ENCODE data around the gene ZNF697. TPM values are rescaled to one million over a fixed set of nuclear protein-coding genes. Genes with fewer than 3 reads are reported as not detected.
A peak's percentile ranks its signal among the peaks of the same experiment; 100 is the strongest.

ZNF697 gene
- total RNA-seq, 2 donors from 2014 or later = 0.26 to 0.32 TPM

- Mint-ChIP-seq H3K27me3 (ENCODE audit: low read depth) (peaks cover 43% of the 10 kb centered on the region), H3K4me1 (ENCODE audit: low read depth) (peaks cover 6% of the 10 kb centered on the region), H3K4me3 (no peak overlapping the region), H3K9me3 (no peaks in the 10 kb centered on the region), H3K27ac (no peak overlapping the region), H3K36me3 (ENCODE audit: insufficient read depth in 2 of 2) (no peaks in the 10 kb centered on the region)
- DNase-seq = no peak
- ATAC-seq (replicated peaks in 1 of 2) = no peak
Observed at GRCh38 chr1:119634016-119634415, 14.1 kb downstream of the ZNF697 start.

GRCh38 chr1:119633575-119633974 lies 14.5 kb downstream of the ZNF697 start:
- Mint-ChIP-seq H3K4me1 (ENCODE audit: low read depth) (peaks cover 6% of the 10 kb centered on the region), H3K9me3 (no peaks in the 10 kb centered on the region), H3K27me3 (ENCODE audit: low read depth) (peaks cover 47% of the 10 kb centered on the region), H3K4me3 (no peak overlapping the region), H3K36me3 (ENCODE audit: insufficient read depth in 2 of 2) (no peaks in the 10 kb centered on the region), H3K27ac (no peak overlapping the region)
- DNase-seq (no peak), ATAC-seq (replicated peaks in 1 of 2) (no peak)

- H3K27ac Mint-ChIP-seq = no peak overlapping the region
- peaks cover 54% of the 10 kb centered on the region for H3K27me3 Mint-ChIP-seq (ENCODE audit: low read depth)
- ATAC-seq (replicated peaks in 1 of 2) (no peak), DNase-seq (no peak)
- no peaks in the 10 kb centered on the region for H3K9me3 Mint-ChIP-seq
- H3K4me1 Mint-ChIP-seq (ENCODE audit: low read depth) = peaks cover 6% of the 10 kb centered on the region
- no peaks in the 10 kb centered on the region for H3K36me3 Mint-ChIP-seq (ENCODE audit: insufficient read depth in 2 of 2)
- no peak overlapping the region for H3K4me3 Mint-ChIP-seq
Observed at GRCh38 chr1:119632841-119633240, 15.2 kb downstream of the ZNF697 start.

GRCh38 chr1:119632103-119632490 lies 16.0 kb downstream of the ZNF697 start:
- Mint-ChIP-seq H3K4me1 (ENCODE audit: low read depth) (peaks cover 6% of the 10 kb centered on the region), H3K27me3 (ENCODE audit: low read depth) (peaks cover 54% of the 10 kb centered on the region), H3K36me3 (ENCODE audit: insufficient read depth in 2 of 2) (no peaks in the 10 kb centered on the region), H3K4me3 (no peak overlapping the region), H3K9me3 (no peaks in the 10 kb centered on the region), H3K27ac (no peak overlapping the region)
- DNase-seq (no peak), ATAC-seq (replicated peaks in 1 of 2) (no peak)

- no peaks in the 10 kb centered on the region for H3K9me3 Mint-ChIP-seq
- ATAC-seq (replicated peaks in 1 of 2) (no peak), DNase-seq (no peak)
- peaks cover 6% of the 10 kb centered on the region for H3K4me1 Mint-ChIP-seq (ENCODE audit: low read depth)
- no peak overlapping the region for H3K4me3 Mint-ChIP-seq
- no peak overlapping the region for H3K27ac Mint-ChIP-seq
- H3K27me3 Mint-ChIP-seq (ENCODE audit: low read depth) = peaks cover 54% of the 10 kb centered on the region
- no peaks in the 10 kb centered on the region for H3K36me3 Mint-ChIP-seq (ENCODE audit: insufficient read depth in 2 of 2)
Observed at GRCh38 chr1:119631433-119632102, 16.5 kb downstream of the ZNF697 start.

GRCh38 chr1:119631086-119631432 lies 17.0 kb downstream of the ZNF697 start:
- no peaks in the 10 kb centered on the region for H3K9me3 Mint-ChIP-seq
- H3K4me3 Mint-ChIP-seq = no peak overlapping the region
- DNase-seq (no peak), ATAC-seq (replicated peaks in 1 of 2) (no peak)
- peaks cover 54% of the 10 kb centered on the region for H3K27me3 Mint-ChIP-seq (ENCODE audit: low read depth)
- no peaks in the 10 kb centered on the region for H3K36me3 Mint-ChIP-seq (ENCODE audit: insufficient read depth in 2 of 2)
- peaks cover 6% of the 10 kb centered on the region for H3K4me1 Mint-ChIP-seq (ENCODE audit: low read depth)
- H3K27ac Mint-ChIP-seq = no peak overlapping the region

GRCh38 chr1:119626841-119627240 lies 21.2 kb downstream of the ZNF697 start:
- Mint-ChIP-seq H3K4me1 (ENCODE audit: low read depth) (no peaks in the 10 kb centered on the region), H3K36me3 (ENCODE audit: insufficient read depth in 2 of 2) (no peaks in the 10 kb centered on the region), H3K27me3 (ENCODE audit: low read depth) (peaks cover 30% of the 10 kb centered on the region), H3K4me3 (no peak overlapping the region), H3K9me3 (no peaks in the 10 kb centered on the region), H3K27ac (no peak overlapping the region)
- no peak for ATAC-seq (replicated peaks in 1 of 2)
- DNase-seq = no peak

GRCh38 chr1:119626011-119626545 lies 22.0 kb downstream of the ZNF697 start:
- H3K9me3 Mint-ChIP-seq = no peaks in the 10 kb centered on the region
- DNase-seq (no peak), ATAC-seq (replicated peaks in 1 of 2) (no peak)
- H3K4me1 Mint-ChIP-seq (ENCODE audit: low read depth) = no peaks in the 10 kb centered on the region
- H3K27ac Mint-ChIP-seq = no peak overlapping the region
- no peak overlapping the region for H3K4me3 Mint-ChIP-seq
- no peaks in the 10 kb centered on the region for H3K36me3 Mint-ChIP-seq (ENCODE audit: insufficient read depth in 2 of 2)
- H3K27me3 Mint-ChIP-seq (ENCODE audit: low read depth) = peaks cover 28% of the 10 kb centered on the region

- Mint-ChIP-seq H3K27ac (no peak overlapping the region), H3K4me3 (no peak overlapping the region), H3K4me1 (ENCODE audit: low read depth) (no peaks in the 10 kb centered on the region), H3K36me3 (ENCODE audit: insufficient read depth in 2 of 2) (no peaks in the 10 kb centered on the region), H3K27me3 (ENCODE audit: low read depth) (peaks cover 8% of the 10 kb centered on the region), H3K9me3 (no peaks in the 10 kb centered on the region)
- no peak for DNase-seq
- ATAC-seq (replicated peaks in 1 of 2) = no peak
Observed at GRCh38 chr1:119623678-119624077, 24.4 kb downstream of the ZNF697 start.

- no peaks in the 10 kb centered on the region for H3K4me1 Mint-ChIP-seq (ENCODE audit: low read depth)
- no peaks in the 10 kb centered on the region for H3K36me3 Mint-ChIP-seq (ENCODE audit: insufficient read depth in 2 of 2)
- no peak overlapping the region for H3K27ac Mint-ChIP-seq
- ATAC-seq (replicated peaks in 1 of 2) (no peak), DNase-seq (no peak)
- no peak overlapping the region for H3K4me3 Mint-ChIP-seq
- no peaks in the 10 kb centered on the region for H3K9me3 Mint-ChIP-seq
- H3K27me3 Mint-ChIP-seq (ENCODE audit: low read depth) = peaks cover 3% of the 10 kb centered on the region
Observed at GRCh38 chr1:119623193-119623515, 24.9 kb downstream of the ZNF697 start.

- no peaks in the 10 kb centered on the region for H3K9me3 Mint-ChIP-seq
- H3K4me3 Mint-ChIP-seq = no peak overlapping the region
- no peaks in the 10 kb centered on the region for H3K27me3 Mint-ChIP-seq (ENCODE audit: low read depth)
- no peak for ATAC-seq (replicated peaks in 1 of 2)
- DNase-seq = no peak
- H3K4me1 Mint-ChIP-seq (ENCODE audit: low read depth) = no peaks in the 10 kb centered on the region
- no peak overlapping the region for H3K27ac Mint-ChIP-seq
- H3K36me3 Mint-ChIP-seq (ENCODE audit: insufficient read depth in 2 of 2) = no peaks in the 10 kb centered on the region
Observed at GRCh38 chr1:119622311-119623192, 25.5 kb downstream of the ZNF697 start.

GRCh38 chr1:119621705-119622104 lies 26.4 kb downstream of the ZNF697 start:
- no peaks in the 10 kb centered on the region for H3K27me3 Mint-ChIP-seq (ENCODE audit: low read depth)
- DNase-seq = no peak
- no peaks in the 10 kb centered on the region for H3K36me3 Mint-ChIP-seq (ENCODE audit: insufficient read depth in 2 of 2)

GRCh38 chr1:119617751-119618691 lies 30.0 kb downstream of the ZNF697 start:
- ATAC-seq (replicated peaks in 1 of 2) = peak in 1 of 2 donors; percentile 19
- DNase-seq = no peak
- no peaks in the 10 kb centered on the region for H3K4me1 Mint-ChIP-seq (ENCODE audit: low read depth)
- no peaks in the 10 kb centered on the region for H3K9me3 Mint-ChIP-seq
- H3K36me3 Mint-ChIP-seq (ENCODE audit: insufficient read depth in 2 of 2) = no peaks in the 10 kb centered on the region
- H3K4me3 Mint-ChIP-seq = no peak overlapping the region
- no peak overlapping the region for H3K27ac Mint-ChIP-seq
- no peaks in the 10 kb centered on the region for H3K27me3 Mint-ChIP-seq (ENCODE audit: low read depth)

More at GRCh38 chr1:119621705-119622104, 26.4 kb downstream of the ZNF697 start:
- H3K4me3 Mint-ChIP-seq = no peak overlapping the region
- no peak overlapping the region for H3K27ac Mint-ChIP-seq
- no peak for ATAC-seq (replicated peaks in 1 of 2)
- H3K4me1 Mint-ChIP-seq (ENCODE audit: low read depth) = no peaks in the 10 kb centered on the region
- H3K9me3 Mint-ChIP-seq = no peaks in the 10 kb centered on the region

Data from activated T-cell treated with anti-CD3 and anti-CD28 coated beads, Interleukin-2, amount 50 U/mL, for 72 hours (primary cell).